GM13977 (cell line): ENCODE data around the gene PPP2R5E.
"Not testable (repeated sequence)": the region's sequence is repeated elsewhere in the genome, so short reads cannot be mapped to it uniquely, and the experiment has no call there.

Experiments
- DNase-seq: peaks from one replicate; pipeline ENCODE4 v3.0.0; 2012; ENCODE audit warnings: low spot score
- CTCF ChIP-seq: IDR thresholded peaks from 2 replicates; pipeline ENCODE4 v1.5.1; 2012; ENCODE audit warnings: mild to moderate bottlenecking, control low read depth; ENCODE audit not compliant: insufficient read depth; ENCODE audit errors: extremely low read depth, missing control alignments
- in situ Hi-C: fragments of 300-500 bp; cut with MboI; formaldehyde crosslinking; loops from one replicate; pipeline ENCODE4 v1.12.0; 2022; ENCODE audit warnings: low sequenced_read_pairs, low pct_unique_long_range_greater_than_20kb, mixed read lengths, inconsistent platforms; ENCODE audit not compliant: unreplicated experiment

The PPP2R5E gene

GRCh38 chr14:63523735-63524426 is 19.3 kb downstream of the PPP2R5E start:
- TF ChIP-seq CTCF = no peak
- in situ Hi-C loops = no loop called here
- no peak for DNase-seq

GRCh38 chr14:63522511-63522910 is 20.7 kb downstream of the PPP2R5E start:
- DNase-seq, in situ Hi-C loops: not testable (repeated sequence)

GRCh38 chr14:63517354-63517753 is 25.8 kb downstream of the PPP2R5E start:
- TF ChIP-seq CTCF = no peak
- in situ Hi-C loops = no loop called here
- DNase-seq = no peak

- in situ Hi-C loops = no loop called here
- DNase-seq = no peak
- no peak for TF ChIP-seq CTCF
Observed at GRCh38 chr14:63515240-63515639, 27.9 kb downstream of the PPP2R5E start.

- TF ChIP-seq CTCF = no peak
- in situ Hi-C loops = no loop called here
- DNase-seq = no peak
Observed at GRCh38 chr14:63513756-63514155, 29.4 kb downstream of the PPP2R5E start.

GRCh38 chr14:63512861-63513260 is 30.3 kb downstream of the PPP2R5E start:
- in situ Hi-C loops = no loop called here
- DNase-seq = peak; percentile 46
- no peak for TF ChIP-seq CTCF

- in situ Hi-C loops = no loop called here
- TF ChIP-seq CTCF = no peak
- DNase-seq = peak; percentile 73
Observed at GRCh38 chr14:63510538-63510937, 32.6 kb downstream of the PPP2R5E start.
